H1 (cell line): Measurements from ENCODE around the gene CAP1. TPM values are rescaled to one million over a fixed set of nuclear protein-coding genes. Genes with fewer than 3 reads are reported as not detected.

Experiments used
- CTCF ChIA-PET: fragments of 300-600 bp; sonication (Branson Sonifier 250); formaldehyde crosslinking; loops from one replicate; lab custom pipeline; 2021; ENCODE audit not compliant: partially characterized antibody; lab: Charles Lee
- POLR2A ChIA-PET: fragments of 300-600 bp; sonication (Branson Sonifier 250); formaldehyde crosslinking; loops from one replicate; lab custom pipeline; 2021; ENCODE audit warnings: inconsistent platforms; ENCODE audit not compliant: partially characterized antibody; lab: Charles Lee
- DNase-seq, 2 experiments: peaks; one replicate each; pipeline versions ENCODE4 v3.0.0 to v3.0.0-alpha.2; 2010 to 2022; ENCODE audit warnings: low spot score in 2 of 2, low read depth in 1 of 2, mixed read lengths in 1 of 2
- FAIRE-seq: peaks from 2 replicates; lab custom pipeline; 2011; peaks lifted over from hg19 to GRCh38; lab: Jason Lieb, UNC
- H2AFZ ChIP-seq: 2 replicates; pipeline ENCODE4 v1.8.1; 2012; ENCODE audit warnings: low read length, inconsistent platforms
- H2AK5ac ChIP-seq: 2 replicates; pipeline ENCODE4 v1.6.1; 2013; ENCODE audit warnings: low read depth, low read length
- H2BK120ac ChIP-seq: replicated peaks from 2 replicates; pipeline ENCODE3; 2013; ENCODE audit warnings: low read depth, low read length, inconsistent platforms
- H2BK12ac ChIP-seq: 2 replicates; pipeline ENCODE4 v1.6.1; 2013; ENCODE audit warnings: low read depth, low read length
- H2BK15ac ChIP-seq: 2 replicates; pipeline ENCODE4 v1.6.1; 2013; ENCODE audit warnings: low read length
- H2BK20ac ChIP-seq: 2 replicates; pipeline ENCODE4 v1.6.1; 2013; ENCODE audit warnings: low read length
- H2BK5ac ChIP-seq: 2 replicates; pipeline ENCODE4 v1.6.1; 2013; ENCODE audit warnings: low read depth, low read length
- H3K14ac ChIP-seq: 2 replicates; pipeline ENCODE4 v1.6.1; 2013; ENCODE audit warnings: inconsistent platforms; ENCODE audit not compliant: insufficient read length
- H3K18ac ChIP-seq: 2 replicates; pipeline ENCODE4 v1.6.1; 2013; ENCODE audit warnings: low read length; ENCODE audit errors: extremely low read depth
- H3K23ac ChIP-seq: 2 replicates; pipeline ENCODE4 v1.6.1; 2013; ENCODE audit warnings: inconsistent platforms; ENCODE audit not compliant: insufficient read length
- H3K23me2 ChIP-seq: 2 replicates; pipeline ENCODE4 v1.6.1; 2013; ENCODE audit warnings: low read depth, low read length
- H3K27ac ChIP-seq: 2 replicates; pipeline ENCODE4 v1.6.1; 2011; ENCODE audit warnings: low read depth, low read length, inconsistent platforms
- H3K27me3 ChIP-seq, 4 experiments: replicated peaks in 1 of 4; 1 replicate in 1 of 4; 2 replicates in 3 of 4; pipeline versions ENCODE4 v1.6.1 to v1.8.1; 2011 to 2013; ENCODE audit warnings: low read length in 3 of 4, mild to moderate bottlenecking in 3 of 4, inconsistent platforms in 2 of 4, mixed read lengths in 2 of 4, moderate library complexity in 1 of 4; ENCODE audit not compliant: control insufficient read depth in 3 of 4, insufficient read depth in 3 of 4; ENCODE audit errors: extremely low read depth in 1 of 4
- H3K36me3 ChIP-seq, 4 experiments: 2 replicates each; pipeline versions ENCODE4 v1.6.1 to v1.8.1; 2011 to 2013; ENCODE audit warnings: mild to moderate bottlenecking in 4 of 4, low read length in 3 of 4, moderate library complexity in 2 of 4, control low read depth in 1 of 4, inconsistent platforms in 1 of 4; ENCODE audit not compliant: insufficient read depth in 4 of 4, control insufficient read depth in 2 of 4
- H3K4ac ChIP-seq: replicated peaks from 2 replicates; pipeline ENCODE3; 2013; ENCODE audit warnings: low read length, low read depth, mixed read lengths, inconsistent platforms; ENCODE audit not compliant: insufficient read length
- H3K4me1 ChIP-seq, 4 experiments: replicated peaks in 1 of 4; 1 replicate in 1 of 4; 2 replicates in 3 of 4; pipeline versions ENCODE4 v1.6.1 to v1.8.1; 2011 to 2013; ENCODE audit warnings: low read length in 3 of 4, inconsistent platforms in 2 of 4, mixed read lengths in 1 of 4; ENCODE audit not compliant: insufficient read depth in 4 of 4, control insufficient read depth in 3 of 4
- H3K4me2 ChIP-seq, 2 experiments: 2 replicates each; pipeline versions ENCODE4 v1.6.1 to v1.8.1; 2011 to 2013; ENCODE audit warnings: low read depth in 2 of 2, low read length in 2 of 2, control low read depth in 1 of 2, inconsistent platforms in 1 of 2, mild to moderate bottlenecking in 1 of 2; ENCODE audit not compliant: insufficient read depth in 1 of 2
- H3K4me3 ChIP-seq, 4 experiments: fragments of 200-600, 300-600 bp in 1 of 4; sonication (generic), shearing (Covaris generic), sonication (Bioruptor Twin) in 1 of 4; 2 replicates each; pipeline versions ENCODE4 v1.5.1 to v1.8.1; 2011 to 2016; ENCODE audit warnings: low read length in 4 of 4, low read depth in 3 of 4, control low read depth in 2 of 4, inconsistent platforms in 2 of 4, mild to moderate bottlenecking in 2 of 4, mixed read lengths in 1 of 4, moderate library complexity in 1 of 4; ENCODE audit not compliant: insufficient read depth in 2 of 4; ENCODE audit errors: extremely low read depth in 1 of 4
- H3K56ac ChIP-seq: replicated peaks from 2 replicates; pipeline ENCODE3; 2013; ENCODE audit warnings: low read depth, mild to moderate bottlenecking, mixed read lengths, low read length, inconsistent platforms; ENCODE audit not compliant: insufficient read length
- H3K79me1 ChIP-seq: 2 replicates; pipeline ENCODE4 v1.6.1; 2013; ENCODE audit warnings: low read depth, low read length, control low read depth
- H3K79me2 ChIP-seq, 2 experiments: 2 replicates each; pipeline versions ENCODE4 v1.6.1 to v1.8.1; 2012 to 2013; ENCODE audit warnings: low read length in 2 of 2, mild to moderate bottlenecking in 2 of 2, inconsistent platforms in 1 of 2; ENCODE audit not compliant: insufficient read depth in 2 of 2, control insufficient read depth in 1 of 2
- H3K9ac ChIP-seq, 4 experiments: replicated peaks in 1 of 4; 1 replicate in 1 of 4; 2 replicates in 3 of 4; pipeline versions ENCODE4 v1.6.1 to v1.8.1; 2011 to 2013; ENCODE audit warnings: low read depth in 3 of 4, low read length in 3 of 4, control low read depth in 2 of 4, mild to moderate bottlenecking in 2 of 4, moderate library complexity in 2 of 4, inconsistent platforms in 1 of 4; ENCODE audit errors: extremely low read depth in 1 of 4
- H3K9me3 ChIP-seq, 2 experiments: 2 replicates each; pipeline versions ENCODE4 v1.6.1 to v1.8.1; 2012 to 2013; ENCODE audit warnings: mild to moderate bottlenecking in 2 of 2, moderate library complexity in 2 of 2, control low read depth in 1 of 2, inconsistent platforms in 1 of 2, low read depth in 1 of 2, low read length in 1 of 2, mixed read lengths in 1 of 2; ENCODE audit not compliant: insufficient read depth in 2 of 2
- H4K20me1 ChIP-seq, 2 experiments: replicated peaks in 1 of 2; 2 replicates each; pipeline versions ENCODE3 to v1.8.1; 2011 to 2013; ENCODE audit warnings: inconsistent platforms in 2 of 2, low read length in 2 of 2, mild to moderate bottlenecking in 1 of 2; ENCODE audit not compliant: insufficient read depth in 2 of 2, control insufficient read depth in 1 of 2
- H4K5ac ChIP-seq: 2 replicates; pipeline ENCODE4 v1.6.1; 2013; ENCODE audit warnings: low read length, low read depth, mixed read lengths, inconsistent platforms; ENCODE audit not compliant: insufficient read length
- H4K8ac ChIP-seq: 2 replicates; pipeline ENCODE4 v1.8.0; 2013; ENCODE audit warnings: mild to moderate bottlenecking, moderate library complexity, low read length, inconsistent platforms; ENCODE audit not compliant: insufficient read depth; ENCODE audit errors: extremely low read depth
- H4K91ac ChIP-seq: replicated peaks from 2 replicates; pipeline ENCODE3; 2013; ENCODE audit warnings: low read length, mixed read lengths, inconsistent platforms; ENCODE audit not compliant: insufficient read length
- CHD2 ChIP-seq: IDR thresholded peaks from 2 replicates; pipeline ENCODE4 v1.6.1; 2012; ENCODE audit warnings: low read length, improper control_type of control experiment
- CTBP2 ChIP-seq: IDR thresholded peaks from 2 replicates; pipeline ENCODE4 v1.7.0; 2011; ENCODE audit warnings: borderline replicate concordance, mild to moderate bottlenecking, moderate library complexity, mixed read lengths, low read length; ENCODE audit not compliant: insufficient read depth, insufficient read length
- EZH2 ChIP-seq: fragments of 200-600 bp; sonication (generic); IDR thresholded peaks from 2 replicates; pipeline ENCODE4 v1.7.1; 2012; ENCODE audit warnings: low read depth, mild to moderate bottlenecking, moderate library complexity, low read length, inconsistent platforms; ENCODE audit not compliant: severe bottlenecking
- NRF1 ChIP-seq: IDR thresholded peaks from 2 replicates; pipeline ENCODE4 v1.6.1; 2011; ENCODE audit warnings: mild to moderate bottlenecking, low read depth, low read length, improper control_type of control experiment
- RBBP5 ChIP-seq: IDR thresholded peaks from 2 replicates; pipeline ENCODE4 v1.7.1; 2012; ENCODE audit warnings: low read depth, mild to moderate bottlenecking, inconsistent platforms, low read length, moderate library complexity, borderline replicate concordance
- SRF ChIP-seq: IDR thresholded peaks from 2 replicates; pipeline ENCODE4 v1.6.1; 2011; ENCODE audit warnings: mild to moderate bottlenecking, low read depth, low read length, moderate library complexity
- YY1 ChIP-seq: IDR thresholded peaks from 2 replicates; pipeline ENCODE4 v1.6.1; 2011; ENCODE audit warnings: low read depth, mild to moderate bottlenecking, low read length
- WGBS, 2 experiments: shearing (Covaris generic) in 1 of 2; methylation state at CpG; one replicate each; pipeline versions ENCODE4 v1.1.6 to v1.1.7; 2013 to 2015; ENCODE audit warnings: low lambda C conversion rate in 2 of 2, mixed read lengths in 2 of 2, inconsistent platforms in 1 of 2, low coverage in 1 of 2, missing lambda C conversion rate in 1 of 2; ENCODE audit not compliant: insufficient replicate concordance in 2 of 2, insufficient coverage in 1 of 2, insufficient read length in 1 of 2; ENCODE audit errors: extremely low coverage in 1 of 2, missing lambda C conversion rate in 1 of 2; 5-methylcytosine and 5-hydroxymethylcytosine counted together
- polyA plus RNA-seq, 7 experiments: library from polyadenylated mRNA; depleted of rRNA in 3 of 7; stranded (reverse) in 5 of 7; unstranded in 2 of 7; fragments of >200 nt in 5 of 7; fragments of 200-250 nt in 2 of 7; gene quantifications; 1 replicate in 5 of 7; 2 replicates in 1 of 7; 4 replicates in 1 of 7; pipeline versions ENCODE4 v1.2.1 to v1.2.3, GENCODE V29; 2011 to 2013; ENCODE audit warnings: missing spikeins in 2 of 7, mixed read lengths in 2 of 7
- total RNA-seq: library from RNA; stranded (reverse); fragmentation: NEBNext Ultra II Directional; extraction: Animal tissue kit (Norgen Biotek cat#: 25700); gene quantifications from 2 replicates; pipeline ENCODE4 v1.2.1, GENCODE V29; 2021

Gene CAP1
- total and polyA plus RNA-seq, 2 of the 8 experiments (the other 6 are each of a cell fraction or from before 2014, with no cell fraction given), result 140 to 295 TPM

DNA sequence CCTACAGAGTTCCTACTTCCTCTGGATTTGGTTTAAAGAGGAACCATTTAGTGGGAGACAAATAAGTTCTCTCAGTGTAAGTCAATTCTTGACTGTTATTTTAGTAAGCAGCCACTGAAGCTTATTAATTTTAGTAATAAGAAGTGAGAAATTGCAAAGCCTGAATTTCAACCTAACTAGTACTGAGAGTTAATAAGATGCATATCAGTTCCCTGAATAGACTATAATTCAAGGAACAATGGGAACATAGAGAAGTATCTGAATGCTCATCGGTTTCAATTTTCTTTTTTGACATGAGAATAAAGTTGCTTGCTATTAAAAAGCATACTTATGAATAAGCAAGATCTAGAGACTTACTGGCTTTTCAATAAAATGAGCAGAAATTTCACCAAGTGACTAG is 64.5 kb downstream of the CAP1 start:
- Histone ChIP-seq H3K4me1 (no peaks in the 10 kb centered on the region), H3K27ac (no peak overlapping the region), H2BK15ac (no peak overlapping the region), H3K9ac (no peak overlapping the region), H4K20me1 (no peaks in the 10 kb centered on the region), H3K36me3 (no peaks in the 10 kb centered on the region), H2BK12ac (no peak overlapping the region), H4K5ac (no peak overlapping the region), H3K4me3 (no peak overlapping the region), H3K56ac (no peak overlapping the region), H2BK5ac (no peak overlapping the region), H4K91ac (no peak overlapping the region), H3K79me1 (no peaks in the 10 kb centered on the region), H3K23ac (no peak overlapping the region), H2AFZ (no peak overlapping the region), H3K14ac (no peak overlapping the region), H3K27me3 (peaks cover 0 to 1% (median 0%) of the 10 kb centered on the region in 4 experiments; a peak in 1 of 7 replicates), H3K4me2 (no peak overlapping the region), H2AK5ac (no peak overlapping the region), H2BK20ac (no peak overlapping the region), H3K23me2 (no peaks in the 10 kb centered on the region), H3K4ac (no peak overlapping the region), H3K9me3 (no peaks in the 10 kb centered on the region), H3K18ac (no peak overlapping the region), H2BK120ac (no peak overlapping the region), H3K79me2 (no peaks in the 10 kb centered on the region), H4K8ac (no peak overlapping the region)
- WGBS, 2 experiments, result 88% methylated on average over 1 of the region's 1 CpG; no CpG with 5 or more reads in 1 of the 2 experiments
- DNase-seq, result no peak
- FAIRE-seq, result no peak
- ChIA-PET CTCF (interaction anchor here (0.8 to 1.0 kb wide), 2 partner anchors 52 to 206 kb away, joined by 3 to 6 read pairs; no protein-coding TSS in a partner anchor), POLR2A (no interaction called here)
- TF ChIP-seq SRF, result no peak
- TF ChIP-seq CTBP2, result no peak
- no peak for TF ChIP-seq EZH2
- no peak for TF ChIP-seq CHD2
- TF ChIP-seq RBBP5, result no peak
- TF ChIP-seq YY1, result no peak
- no peak for TF ChIP-seq NRF1
